Astrocyte of the cerebellum (primary cell): ENCODE data around the gene LCE1A.

Experiments
- DNase-seq: peaks from one replicate; pipeline ENCODE4 v3.0.0-alpha.2; 2011; ENCODE audit warnings: low read depth
- H3K4me3 ChIP-seq: 2 replicates; pipeline ENCODE4 v1.5.1; 2011; ENCODE audit warnings: mild to moderate bottlenecking, low read depth, low read length, moderate library complexity
- CTCF ChIP-seq: IDR thresholded peaks from 2 replicates; pipeline ENCODE4 v1.5.1; 2012; ENCODE audit warnings: low read length, low read depth, moderate library complexity, mild to moderate bottlenecking; ENCODE audit errors: missing control alignments
- in situ Hi-C: cut with HindIII; loops from 2 replicates; pipeline ENCODE4 v1.10.0; 2017; ENCODE audit warnings: low sequenced_read_pairs

Gene LCE1A

GRCh38 chr1:152876827-152877226, 49.6 kb downstream of the LCE1A start:
- TF ChIP-seq CTCF = no peak
- no peak for DNase-seq
- H3K4me3 ChIP-seq = no peak overlapping the region
- in situ Hi-C loops = no loop called here
